ENCODE measurements around the gene KLF11. TPM values are rescaled to one million over a fixed set of nuclear protein-coding genes. Genes with fewer than 3 reads are reported as not detected.

KLF11 gene
- total and polyA plus RNA-seq, 2 donors (not counting 3 experiments of a cell fraction or from before 2014, with no cell fraction given), result 10.5 to 11.3 TPM

DNA sequence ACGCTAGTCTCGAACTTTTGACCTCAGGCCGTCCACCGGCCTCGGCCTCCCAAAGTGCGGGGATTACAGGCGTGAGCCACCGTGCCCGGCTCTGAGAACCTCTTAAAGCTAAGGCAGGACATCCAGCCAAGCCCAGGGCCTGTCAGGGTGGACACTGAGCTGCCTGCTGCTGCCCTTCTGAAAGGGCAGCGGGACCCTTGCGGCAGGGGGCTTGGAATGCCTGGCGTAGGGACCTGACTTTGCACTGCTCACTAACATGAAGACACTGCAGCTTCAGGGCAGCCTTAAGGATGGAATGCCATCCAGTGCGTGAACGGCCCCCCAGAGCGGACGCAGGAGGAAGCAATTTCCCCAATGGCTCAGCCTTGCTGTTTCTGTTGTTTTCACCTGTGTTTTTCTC is 27.8 kb downstream of the KLF11 start:
- no peaks in the 10 kb centered on the region for H3K9me3 ChIP-seq (replicated peaks; ENCODE audit: control insufficient read depth, insufficient read depth, low read length)
- H3K36me3 ChIP-seq (ENCODE audit: control insufficient read depth in 2 of 2, extremely low read depth in 1 of 2, insufficient read depth in 2 of 2, low read length in 2 of 2), result no peaks in the 10 kb centered on the region
- intact Hi-C loops (cut with micrococcal nuclease) (no loop called here), dilution Hi-C loops (cut with MboI; ENCODE audit: extremely low pct_ligation_motif_present, low sequenced_read_pairs) (no loop called here)
- H2AFZ ChIP-seq (ENCODE audit: low read depth, low read length), result no peak overlapping the region
- BruUV-seq (replicated peaks), result no TSS peak
- no peaks in the 10 kb centered on the region for H3K9me1 ChIP-seq (replicated peaks; ENCODE audit: control insufficient read depth, extremely low read depth, insufficient read depth, low read length)
- H3K27me3 ChIP-seq (ENCODE audit: control insufficient read depth in 2 of 2, insufficient read depth in 2 of 2, low read length in 2 of 2), result peaks cover 5 to 6% of the 10 kb centered on the region in 2 experiments
- TF ChIP-seq POLR2A (IDR thresholded peaks at IDR 0.05; ENCODE audit: low read depth, low read length) (no peak), EZH2 (IDR thresholded peaks at IDR 0.05; ENCODE audit: borderline replicate concordance, low read depth, low read length, severe bottlenecking) (no peak), CTCF (IDR thresholded peaks at IDR 0.05; ENCODE audit: extremely low read depth in 1 of 2, insufficient read depth in 1 of 2, low read depth in 1 of 2, low read length in 2 of 2) (no peak), FOS (IDR thresholded peaks at IDR 0.05; ENCODE audit: borderline replicate concordance, insufficient read depth, low read length) (no peak), JUN (IDR thresholded peaks at IDR 0.05; ENCODE audit: borderline replicate concordance, insufficient read depth, insufficient read length, low read depth) (no peak), POLR2AphosphoS5 (IDR thresholded peaks at IDR 0.05; ENCODE audit: insufficient read depth, low read depth, low read length) (no peak), GATA2 (IDR thresholded peaks at IDR 0.05; ENCODE audit: insufficient read depth, insufficient read length, low read depth, low read length) (no peak), MYC (IDR thresholded peaks at IDR 0.05; ENCODE audit: low read depth, low read length) (no peak)
- TF ChIP-seq, protein P1, sequence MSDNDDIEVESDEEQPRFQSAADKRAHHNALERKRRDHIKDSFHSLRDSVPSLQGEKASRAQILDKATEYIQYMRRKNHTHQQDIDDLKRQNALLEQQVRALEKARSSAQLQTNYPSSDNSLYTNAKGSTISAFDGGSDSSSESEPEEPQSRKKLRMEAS (IDR thresholded peaks at IDR 0.05; ENCODE audit: insufficient read depth, insufficient read length), result no peak
- H3K9ac ChIP-seq (replicated peaks; ENCODE audit: extremely low read depth, insufficient read depth, low read length), result no peak overlapping the region
- no peak overlapping the region for H3K4me2 ChIP-seq (ENCODE audit: insufficient read depth, low read length)
- FAIRE-seq (no peak), DNase-seq (ENCODE audit: low read depth, low spot score) (no peak)
- CTCF ChIA-PET, result interaction anchor here (0.9 to 11.8 kb wide), 10 partner anchors 9 to 363 kb away, joined by 3 to 565 read pairs (median 40); partner anchors contain the start of gene RRM2
- no peak overlapping the region for H3K27ac ChIP-seq (ENCODE audit: insufficient read depth, low read depth, low read length)
- H3K4me1 ChIP-seq (ENCODE audit: control insufficient read depth, extremely low read depth, insufficient read depth, low read length), result no peaks in the 10 kb centered on the region
- POLR2A ChIA-PET, result no interaction called here
- no peaks in the 10 kb centered on the region for H4K20me1 ChIP-seq (replicated peaks; ENCODE audit: control insufficient read depth, extremely low read depth, insufficient read depth, low read length)
- no peak overlapping the region for H3K4me3 ChIP-seq (replicated peaks in 1 of 3; ENCODE audit: insufficient read depth in 1 of 3, low read depth in 1 of 3, low read length in 3 of 3)
- no peaks in the 10 kb centered on the region for H3K79me2 ChIP-seq (ENCODE audit: control insufficient read depth, insufficient read depth, low read length)

All from endothelial cell of umbilical vein (primary cell).